ENCODE results near the gene GLB1L2. TPM values are rescaled to one million over a fixed set of nuclear protein-coding genes. Genes with fewer than 3 reads are reported as not detected.

GLB1L2 gene
- polyA plus RNA-seq, 1 experiment: 0.18 TPM

GRCh38 chr11:134404575-134405341 lies 73.0 kb downstream of the GLB1L2 start:
- ChIA-PET CTCF (no interaction called here), POLR2A (no interaction called here)
- TF ChIP-seq CTCF (IDR thresholded peaks at IDR 0.05; ENCODE audit: insufficient read depth, low read depth, low read length): no peak
- H3K4me3 ChIP-seq (ENCODE audit: low read depth, low read length): no peak overlapping the region
- no peaks in the 10 kb centered on the region for H3K27me3 ChIP-seq (ENCODE audit: control insufficient read depth, insufficient read depth, low read length)
- no peak for DNase-seq (ENCODE audit: low read depth)
- no peaks in the 10 kb centered on the region for H3K36me3 ChIP-seq (ENCODE audit: control insufficient read depth, insufficient read depth, low read length)

- Histone ChIP-seq H3K36me3 (ENCODE audit: control insufficient read depth, insufficient read depth, low read length) (no peaks in the 10 kb centered on the region), H3K27me3 (ENCODE audit: control insufficient read depth, insufficient read depth, low read length) (peaks cover 3% of the 10 kb centered on the region), H3K4me3 (ENCODE audit: low read depth, low read length) (no peak overlapping the region)
- POLR2A ChIA-PET: no interaction called here
- no peak for TF ChIP-seq CTCF (IDR thresholded peaks at IDR 0.05; ENCODE audit: insufficient read depth, low read depth, low read length)
- no peak for DNase-seq (ENCODE audit: low read depth)
- CTCF ChIA-PET: no interaction called here
These were observed 73.6 kb downstream of the GLB1L2 start for GRCh38 chr11:134405436-134405835.

- H3K27me3 ChIP-seq (ENCODE audit: control insufficient read depth, insufficient read depth, low read length): peaks cover 7% of the 10 kb centered on the region
- POLR2A ChIA-PET: no interaction called here
- DNase-seq (ENCODE audit: low read depth): no peak
- H3K4me3 ChIP-seq (ENCODE audit: low read depth, low read length): no peak overlapping the region
- H3K36me3 ChIP-seq (ENCODE audit: control insufficient read depth, insufficient read depth, low read length): no peaks in the 10 kb centered on the region
- CTCF ChIA-PET: no interaction called here
- no peak for TF ChIP-seq CTCF (IDR thresholded peaks at IDR 0.05; ENCODE audit: insufficient read depth, low read depth, low read length)
These were observed 74.1 kb downstream of the GLB1L2 start for GRCh38 chr11:134405841-134406240.

- H3K36me3 ChIP-seq (ENCODE audit: control insufficient read depth, insufficient read depth, low read length): no peaks in the 10 kb centered on the region
- CTCF ChIA-PET: no interaction called here
- POLR2A ChIA-PET: no interaction called here
- no peak overlapping the region for H3K4me3 ChIP-seq (ENCODE audit: low read depth, low read length)
- no peak for TF ChIP-seq CTCF (IDR thresholded peaks at IDR 0.05; ENCODE audit: insufficient read depth, low read depth, low read length)
- peaks cover 11% of the 10 kb centered on the region for H3K27me3 ChIP-seq (ENCODE audit: control insufficient read depth, insufficient read depth, low read length)
- DNase-seq (ENCODE audit: low read depth): no peak
These were observed 74.7 kb downstream of the GLB1L2 start for GRCh38 chr11:134406264-134407185.

GRCh38 chr11:134407321-134407828 lies 75.6 kb downstream of the GLB1L2 start:
- no peak for DNase-seq (ENCODE audit: low read depth)
- Histone ChIP-seq H3K36me3 (ENCODE audit: control insufficient read depth, insufficient read depth, low read length) (no peaks in the 10 kb centered on the region), H3K27me3 (ENCODE audit: control insufficient read depth, insufficient read depth, low read length) (peaks cover 11% of the 10 kb centered on the region), H3K4me3 (ENCODE audit: low read depth, low read length) (no peak overlapping the region)
- ChIA-PET POLR2A (no interaction called here), CTCF (no interaction called here)
- no peak for TF ChIP-seq CTCF (IDR thresholded peaks at IDR 0.05; ENCODE audit: insufficient read depth, low read depth, low read length)
